B cell (primary cell): ENCODE measurements around the gene DCDC1. TPM values are rescaled to one million over a fixed set of nuclear protein-coding genes. Genes with fewer than 3 reads are reported as not detected.

Experiments used
- ATAC-seq: fragments of 200-7000 bp; cut with Tn5 transposase; one replicate; pipeline ENCODE4 v1.10.0; 2021; ENCODE audit warnings: low read depth, mild to moderate bottlenecking, moderate number of reproducible peaks, moderate library complexity
- CTCF ChIA-PET: fragments of 350-600 bp; sonication (Branson Sonifier 250); formaldehyde crosslinking; loops from one replicate; lab custom pipeline; 2021; ENCODE audit warnings: antibody characterized with exemption, inconsistent platforms; lab: Charles Lee
- POLR2A ChIA-PET: fragments of 350-600 bp; sonication (Branson Sonifier 250); formaldehyde crosslinking; loops from one replicate; lab custom pipeline; 2021; ENCODE audit warnings: antibody characterized with exemption; lab: Charles Lee
- DNase-seq: peaks from one replicate; pipeline ENCODE4 v3.0.0; 2013
- H2AFZ ChIP-seq: 2 replicates; pipeline ENCODE4 v1.6.1; 2012; ENCODE audit warnings: mild to moderate bottlenecking, low read depth, low read length; ENCODE audit not compliant: insufficient read depth, poor library complexity, severe bottlenecking
- H3K27ac ChIP-seq, 2 donors: 1 replicate in 1 of 2; 2 replicates in 1 of 2; pipeline ENCODE4 v1.5.1; 2012 to 2013; ENCODE audit warnings: low read length in 2 of 2, mild to moderate bottlenecking in 2 of 2, moderate library complexity in 1 of 2
- H3K27me3 ChIP-seq, 4 experiments: fragments of 200-600 bp in 1 of 4; sonication (generic) in 1 of 4; replicated peaks in 1 of 4; 1 replicate in 2 of 4; 2 replicates in 2 of 4; pipeline versions ENCODE4 v1.6.1 to v1.7.0; 2013 to 2016; ENCODE audit warnings: low read length in 3 of 4, mild to moderate bottlenecking in 2 of 4, mixed read lengths in 1 of 4, moderate library complexity in 1 of 4; ENCODE audit not compliant: insufficient read depth in 4 of 4, control insufficient read depth in 3 of 4; ENCODE audit errors: control extremely low read depth in 1 of 4
- H3K36me3 ChIP-seq, 2 experiments: replicated peaks in 1 of 2; 1 replicate in 1 of 2; 2 replicates in 1 of 2; pipeline versions ENCODE4 v1.6.1 to v1.7.1; 2013; ENCODE audit warnings: low read length in 1 of 2; ENCODE audit not compliant: insufficient read depth in 2 of 2, control insufficient read depth in 1 of 2; ENCODE audit errors: control extremely low read depth in 1 of 2, extremely low read depth in 1 of 2
- H3K4me1 ChIP-seq, 2 donors: fragments of 200-600 bp in 1 of 2; sonication (generic) in 1 of 2; 1 replicate in 1 of 2; 2 replicates in 1 of 2; pipeline versions ENCODE4 v1.5.1 to v1.6.1; 2013 to 2017; ENCODE audit warnings: low read length in 2 of 2; ENCODE audit not compliant: control insufficient read depth in 2 of 2, insufficient read depth in 2 of 2
- H3K4me2 ChIP-seq: replicated peaks from 2 replicates; pipeline ENCODE3; 2012; ENCODE audit warnings: mild to moderate bottlenecking, low read depth, low read length; ENCODE audit not compliant: poor library complexity, severe bottlenecking
- H3K4me3 ChIP-seq, 5 experiments: fragments of 200-600 bp in 1 of 5; sonication (generic) in 1 of 5; 1 replicate in 3 of 5; 2 replicates in 2 of 5; pipeline versions ENCODE4 v1.5.1 to v1.7.0; 2011 to 2016; ENCODE audit warnings: low read length in 4 of 5, mild to moderate bottlenecking in 4 of 5, low read depth in 2 of 5, control low read depth in 1 of 5, moderate library complexity in 1 of 5; ENCODE audit not compliant: insufficient read depth in 1 of 5; ENCODE audit errors: control extremely low read depth in 1 of 5, extremely low read depth in 1 of 5
- H3K79me2 ChIP-seq: fragments of 200-600 bp; sonication (generic); one replicate; pipeline ENCODE4 v1.6.0; 2016; ENCODE audit warnings: low read length; ENCODE audit not compliant: control insufficient read depth, insufficient read depth
- H3K9ac ChIP-seq: fragments of 200-600 bp; sonication (generic); 2 replicates; pipeline ENCODE4 v1.6.1; 2017; ENCODE audit warnings: mild to moderate bottlenecking, low read length, moderate library complexity
- H3K9me3 ChIP-seq, 3 donors: one replicate each; pipeline versions ENCODE4 v1.6.1 to v1.7.1; 2013; ENCODE audit warnings: low read length in 2 of 3; ENCODE audit not compliant: control insufficient read depth in 2 of 3, insufficient read depth in 1 of 3; ENCODE audit errors: control extremely low read depth in 1 of 3
- H4K20me1 ChIP-seq: 2 replicates; pipeline ENCODE4 v1.6.0; 2012; ENCODE audit warnings: mild to moderate bottlenecking, low read length; ENCODE audit not compliant: insufficient read depth, control insufficient read depth, poor library complexity, severe bottlenecking
- H3K27ac Mint-ChIP-seq: one replicate; pipeline ENCODE4 v1.8.0; 2021; ENCODE audit warnings: mixed read lengths
- H3K27me3 Mint-ChIP-seq: one replicate; pipeline ENCODE4 v1.8.0; 2021; ENCODE audit warnings: mixed read lengths
- H3K4me1 Mint-ChIP-seq: one replicate; pipeline ENCODE4 v1.8.0; 2021; ENCODE audit warnings: mixed read lengths
- H3K4me3 Mint-ChIP-seq: one replicate; pipeline ENCODE4 v1.8.0; 2021; ENCODE audit warnings: mixed read lengths
- H3K9me3 Mint-ChIP-seq: one replicate; pipeline ENCODE4 v1.8.0; 2022; ENCODE audit warnings: mixed read lengths; ENCODE audit not compliant: insufficient read depth
- CTCF ChIP-seq: fragments of 200-600 bp; IDR thresholded peaks from one replicate; pipeline ENCODE4 v1.8.0; 2022; ENCODE audit warnings: antibody characterized with exemption, mild to moderate bottlenecking
- EZH2 ChIP-seq: IDR thresholded peaks from 2 replicates; pipeline ENCODE4 v1.6.1; 2012; ENCODE audit warnings: borderline replicate concordance, low read depth, mild to moderate bottlenecking, moderate library complexity, low read length; ENCODE audit not compliant: insufficient read depth, poor library complexity, severe bottlenecking
- WGBS: methylation state at CpG from one replicate; pipeline ENCODE4 v1.1.5; 2013; ENCODE audit warnings: missing lambda C conversion rate; ENCODE audit not compliant: insufficient coverage; 5-methylcytosine and 5-hydroxymethylcytosine counted together
- intact Hi-C: fragments of 100-400 bp; cut with micrococcal nuclease; formaldehyde crosslinking; loops from one replicate; pipeline ENCODE4 v1.10.0; 2022
- polyA minus RNA-seq: library from RNA; depleted of rRNA, polyadenylated mRNA; stranded (reverse); fragments of >200 nt; gene quantifications from 2 replicates; pipeline ENCODE4 v1.2.3, GENCODE V29; 2012
- polyA plus RNA-seq: library from polyadenylated mRNA; depleted of rRNA; stranded (reverse); fragments of >200 nt; gene quantifications from 2 replicates; pipeline ENCODE4 v1.2.3, GENCODE V29; 2012
- total RNA-seq, 2 donors: library from RNA; stranded (reverse); fragments of 120-200 nt in 1 of 2; gene quantifications; 1 replicate in 1 of 2; 2 replicates in 1 of 2; pipeline versions ENCODE4 v1.2.3 to v1.2.4, GENCODE V29; 2013 to 2022

Gene DCDC1
- total RNA-seq (not detected in 2 replicates), polyA plus RNA-seq (not detected in 2 replicates), polyA minus RNA-seq (0.07 TPM in 1 of 2 replicates, not detected in the other)
- total RNA-seq (2013): 0.07 TPM

GRCh38 chr11:31369348-31370329, at the start of gene DCDC1, which contains the start of gene DNAJC24:
Gene DCDC1 (minus strand): TSS chr11:31369739. CDS start chr11:31328280, 41,459 bp downstream.
Gene DNAJC24 (plus strand): TSS chr11:31369860. CDS start chr11:31370749, 889 bp downstream.
- Histone ChIP-seq H3K27ac (peak within 1 kb of the TSS; percentile 67 to 89), H3K9me3 (no peaks in the 10 kb centered on the region), H3K4me2 (peak within 1 kb of the TSS; percentile 77), H2AFZ (peak within 1 kb of the TSS; percentile 99), H3K36me3 (no peaks in the 10 kb centered on the region), H4K20me1 (no peaks in the 10 kb centered on the region), H3K27me3 (peaks cover 0 to 8% (median 0%) of the 10 kb centered on the region in 4 experiments), H3K4me3 (peak within 1 kb of the TSS; percentile 67 to 91 (median 82)), H3K79me2 (peaks cover 36% of the 10 kb centered on the region), H3K4me1 (peaks cover 10% of the 10 kb centered on the region in 2 donors), H3K9ac (peak within 1 kb of the TSS; percentile 94)
- POLR2A ChIA-PET: interaction anchor here (1.0 kb wide), 1 partner anchor 142 kb away, joined by 4 read pairs; no protein-coding TSS in a partner anchor
- H3K27me3 Mint-ChIP-seq: peaks cover 8% of the 10 kb centered on the region
- peak within 1 kb of the TSS; percentile 96 for H3K27ac Mint-ChIP-seq
- DNase-seq (peak; percentile 95), ATAC-seq (peak; percentile 96)
- WGBS: under 1% methylated on average over 43 of the region's 53 CpGs
- intact Hi-C loops: loop anchor here (1.0 to 5.0 kb wide), 3 partner anchors 140 to 1047 kb away; partner anchors contain the start of genes ARL14EP, ELP4 and IMMP1L
- H3K9me3 Mint-ChIP-seq: no peaks in the 10 kb centered on the region
- CTCF ChIA-PET: interaction anchor here (1.0 kb wide), 1 partner anchor 638 kb away, joined by 3 read pairs; no protein-coding TSS in a partner anchor
- no peak for TF ChIP-seq CTCF
- no peak for TF ChIP-seq EZH2
- peak within 1 kb of the TSS; percentile 95 for H3K4me3 Mint-ChIP-seq
- peaks cover 31% of the 10 kb centered on the region for H3K4me1 Mint-ChIP-seq
